A172 (cell line): ENCODE measurements around the gene P4HB. TPM values are rescaled to one million over a fixed set of nuclear protein-coding genes. Genes with fewer than 3 reads are reported as not detected.
"Not testable (repeated sequence)": the region's sequence is repeated elsewhere in the genome, so short reads cannot be mapped to it uniquely, and the experiment has no call there.

ENCODE experiments used
- DNase-seq: peaks from one replicate; pipeline ENCODE4 v3.0.0-alpha.2; 2015; ENCODE audit warnings: low spot score
- total RNA-seq: library from RNA; depleted of rRNA; stranded (reverse); fragments of >200 nt; shearing (Covaris generic); gene quantifications from 2 replicates; pipeline ENCODE4 v1.2.3, GENCODE V29; 2014

The P4HB gene
- total RNA-seq, 1 experiment from 2014 or later = 1,091 TPM

DNA sequence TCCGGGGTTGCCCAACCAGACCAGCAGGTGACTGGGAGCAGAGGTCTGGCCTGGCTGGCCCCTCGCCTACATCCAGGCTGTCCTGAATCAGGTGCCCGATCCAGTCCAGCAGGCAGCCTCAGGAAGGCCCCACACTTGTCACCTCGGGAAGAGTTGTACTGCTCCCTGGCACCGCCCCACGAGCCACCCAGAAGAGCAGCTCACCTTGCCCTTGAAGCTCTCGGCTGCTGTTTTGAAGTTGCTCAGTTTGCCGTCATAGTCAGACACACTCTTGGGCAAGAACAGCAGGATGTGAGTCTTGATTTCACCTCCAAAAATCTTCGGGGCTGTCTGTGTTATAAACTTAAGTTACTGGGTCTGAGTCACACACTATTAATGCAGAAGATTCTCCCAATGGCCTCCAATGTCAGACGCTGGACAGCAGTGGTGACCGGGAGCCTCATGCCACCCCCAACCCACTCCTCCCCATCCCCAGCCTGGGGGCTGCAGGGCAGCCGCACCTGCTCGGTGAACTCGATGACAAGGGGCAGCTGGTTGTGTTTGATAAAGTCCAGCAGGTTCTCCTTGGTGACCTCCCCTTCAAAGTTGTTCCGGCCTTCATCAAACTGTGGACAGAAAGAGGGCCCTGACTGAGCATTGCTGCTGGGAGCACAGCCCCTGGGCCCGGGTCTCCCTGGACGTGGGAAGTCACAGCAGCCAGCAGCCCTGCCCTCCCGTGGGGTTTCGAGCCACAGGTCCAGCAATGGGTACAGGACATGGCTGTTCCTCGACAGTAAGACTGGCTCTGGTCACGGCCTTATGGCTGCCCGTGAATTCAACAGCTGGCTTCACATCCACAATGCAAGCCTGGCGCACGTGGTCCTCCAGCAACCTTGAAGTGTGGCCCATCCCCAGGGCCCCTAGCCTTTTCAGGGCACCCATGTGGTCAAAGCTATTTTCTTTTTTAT, 13.3 kb downstream of the P4HB start:
- DNase-seq = no peak

- DNase-seq = no peak
Measured at GRCh38 chr17:81845881-81846742, 14.2 kb downstream of the P4HB start.

DNA sequence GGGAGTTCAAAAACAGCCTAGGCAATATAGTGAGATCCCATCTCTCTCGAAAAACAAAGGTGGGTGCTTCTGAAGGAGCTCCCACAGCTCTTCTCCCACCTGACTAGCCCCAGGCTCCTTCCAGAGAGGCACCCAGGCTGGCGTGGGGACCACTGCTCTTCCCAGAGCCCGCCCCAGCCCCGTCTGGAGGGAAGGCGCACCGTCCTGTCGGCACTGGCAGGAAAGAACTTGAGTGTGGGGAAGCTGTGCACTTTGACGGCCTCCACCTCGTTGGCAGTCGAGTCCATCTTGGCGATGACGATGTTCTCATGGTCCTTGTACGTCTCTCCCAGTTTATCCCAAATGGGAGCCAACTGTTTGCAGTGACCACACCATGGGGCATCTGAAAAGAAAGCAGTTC, 15.0 kb downstream of the P4HB start:
- no peak for DNase-seq

DNA sequence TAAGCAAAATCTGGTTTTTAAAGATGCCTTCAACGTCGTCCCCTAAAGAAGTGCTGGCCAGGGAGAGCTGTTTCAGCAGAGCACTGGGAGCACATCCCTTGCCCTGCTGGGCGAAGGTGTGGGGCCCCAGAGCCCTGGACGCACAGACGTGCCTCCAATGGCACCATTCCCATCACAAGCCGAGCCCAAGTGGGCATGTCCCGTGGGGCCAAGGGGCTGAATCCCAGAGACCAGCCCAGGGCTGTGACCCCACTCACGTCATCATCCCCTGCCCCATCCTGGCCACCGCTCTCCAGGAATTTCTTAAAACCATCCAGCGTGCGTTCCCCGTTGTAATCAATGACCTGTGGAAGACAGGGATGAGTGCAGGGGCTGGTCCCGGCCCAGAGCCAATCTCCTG, 15.4 kb downstream of the P4HB start:
- no peak for DNase-seq

DNA sequence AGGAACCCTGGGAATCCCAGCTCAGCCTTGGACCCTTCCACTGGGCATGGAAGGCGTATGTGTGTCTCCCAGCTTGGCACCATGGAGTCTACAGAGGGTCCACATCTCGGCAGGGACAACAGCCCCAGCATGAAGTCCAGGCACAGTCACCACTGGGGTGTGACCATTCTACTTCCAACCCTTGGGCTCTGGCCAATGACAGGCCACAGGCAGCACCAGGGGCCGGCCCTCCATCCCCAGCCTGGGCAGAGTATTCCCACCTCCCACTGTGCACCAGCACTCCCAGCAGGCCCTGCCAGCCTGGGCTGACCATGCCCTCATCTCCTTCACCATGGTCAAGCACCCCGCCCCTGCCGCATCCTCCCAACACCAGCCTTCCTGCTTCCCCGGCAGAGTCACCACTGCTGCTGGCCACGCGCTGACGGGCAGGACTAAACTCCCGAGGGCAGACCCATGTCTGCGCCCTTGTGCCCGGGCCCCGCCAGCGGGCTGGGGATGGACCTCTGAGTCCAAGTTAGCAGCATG, 15.9 kb downstream of the P4HB start:
- DNase-seq = peak; percentile 41

- no peak for DNase-seq
Measured at GRCh38 chr17:81843713-81844326, 16.5 kb downstream of the P4HB start.

DNA sequence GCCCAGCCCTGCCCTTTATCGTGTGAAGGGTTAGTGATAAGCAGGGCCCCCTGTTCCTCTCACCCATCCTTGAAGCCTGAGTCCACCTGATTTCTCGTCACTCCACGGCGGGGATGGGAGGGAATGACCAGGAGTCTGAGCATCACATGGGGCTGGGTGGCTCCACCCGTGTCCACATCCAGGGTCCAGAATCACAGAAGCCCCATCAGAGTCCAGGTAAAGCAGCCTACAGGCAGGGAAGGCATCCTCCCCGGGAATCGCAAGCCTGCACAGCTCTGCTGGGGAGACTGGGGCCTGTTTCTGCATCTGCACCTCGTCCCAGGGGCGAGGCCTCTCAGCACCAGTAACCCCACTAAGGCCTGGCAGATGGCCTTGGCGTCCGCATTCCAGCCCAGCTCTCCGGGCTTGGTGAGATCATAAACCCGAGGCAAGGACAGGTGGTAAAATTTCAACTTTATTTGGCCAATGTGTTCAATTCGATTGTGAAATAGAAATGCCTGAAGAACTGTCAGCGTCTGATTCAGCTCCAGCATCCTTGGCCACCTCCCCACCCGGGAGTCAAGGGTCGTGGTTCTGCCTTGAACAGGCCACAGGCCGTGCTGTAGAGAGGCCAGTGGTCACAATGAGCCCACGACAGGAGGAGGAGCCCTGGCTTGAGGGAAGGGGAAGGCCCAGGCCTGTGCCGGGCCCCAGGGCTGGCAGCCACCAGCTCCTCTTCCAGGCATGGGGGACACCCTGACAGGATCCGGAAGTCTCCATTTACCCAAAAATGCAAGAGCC, 17.4 kb downstream of the P4HB start:
- no peak for DNase-seq

DNA sequence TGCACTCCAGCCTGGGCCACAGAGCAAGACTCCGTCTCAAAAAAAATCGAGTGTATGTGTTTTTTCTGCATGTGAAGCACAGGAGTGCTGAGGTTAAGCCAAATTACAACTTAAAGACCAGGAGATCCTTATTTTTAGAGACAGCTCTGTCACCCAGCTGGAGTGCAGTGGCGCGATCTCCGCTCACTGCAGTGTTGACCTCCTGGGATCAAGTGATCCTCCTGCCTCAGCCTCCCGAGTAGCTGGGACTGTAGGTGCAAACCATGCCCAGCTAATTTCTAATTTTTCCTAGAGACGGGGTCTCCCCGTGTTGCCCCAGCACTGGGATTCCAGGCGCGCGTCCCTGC, 18.0 kb downstream of the P4HB start:
- DNase-seq = no peak

GRCh38 chr17:81841866-81842265, 18.5 kb downstream of the P4HB start:
- DNase-seq = no peak

GRCh38 chr17:81840826-81841778, 19.2 kb downstream of the P4HB start:
- peak; percentile 49 for DNase-seq

- not testable (repeated sequence) for DNase-seq
Measured at GRCh38 chr17:81840059-81840458, 20.3 kb downstream of the P4HB start.

DNA sequence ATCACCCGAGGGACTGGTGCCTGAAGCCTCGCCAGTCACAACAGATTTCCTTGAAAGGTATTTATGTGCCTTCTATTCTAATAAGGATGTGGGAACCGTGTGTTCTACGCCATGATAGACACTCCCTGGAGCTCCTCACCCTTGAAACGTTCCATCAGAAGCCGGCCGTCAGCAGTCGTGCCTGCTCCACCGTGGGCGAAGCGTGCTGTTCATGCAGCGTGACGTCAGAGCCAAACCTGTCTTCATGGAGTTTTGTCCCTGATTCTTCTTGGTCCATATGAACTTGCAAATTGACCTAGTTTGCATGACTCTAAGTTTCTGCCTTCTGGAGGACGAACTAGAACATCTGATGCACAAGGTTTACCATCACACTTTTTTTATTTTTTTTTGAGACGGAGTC, 21.0 kb downstream of the P4HB start:
- no peak for DNase-seq

GRCh38 chr17:81838753-81839255, 21.5 kb downstream of the P4HB start:
- DNase-seq = no peak

DNA sequence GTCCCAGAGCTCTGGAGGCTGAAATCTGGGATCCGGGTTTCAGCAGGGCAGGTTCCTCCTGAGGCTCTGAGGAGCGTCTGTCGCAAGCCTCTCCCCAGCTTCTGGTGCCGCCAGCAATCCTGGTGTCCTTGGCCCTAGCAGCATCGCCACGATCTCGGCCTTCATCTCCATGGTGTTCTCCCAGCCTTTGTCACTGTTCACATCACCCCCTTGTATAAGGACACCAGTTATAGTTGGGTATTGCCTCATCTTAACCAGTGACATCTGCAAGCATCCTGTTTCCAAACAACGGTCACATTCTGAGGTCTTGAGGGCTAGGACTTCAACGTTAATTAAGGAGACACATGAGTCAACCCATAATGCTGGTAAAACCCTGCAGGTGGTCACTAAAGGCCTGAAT, 22.7 kb downstream of the P4HB start:
- DNase-seq = peak; percentile 62

- DNase-seq = no peak
Measured at GRCh38 chr17:81834831-81835267, 25.5 kb downstream of the P4HB start, which contains the start of gene PPP1R27. Gene PPP1R27, minus strand, starts transcription at chr17:81835050. Its CDS starts 97 bp downstream, at chr17:81834953.

DNA sequence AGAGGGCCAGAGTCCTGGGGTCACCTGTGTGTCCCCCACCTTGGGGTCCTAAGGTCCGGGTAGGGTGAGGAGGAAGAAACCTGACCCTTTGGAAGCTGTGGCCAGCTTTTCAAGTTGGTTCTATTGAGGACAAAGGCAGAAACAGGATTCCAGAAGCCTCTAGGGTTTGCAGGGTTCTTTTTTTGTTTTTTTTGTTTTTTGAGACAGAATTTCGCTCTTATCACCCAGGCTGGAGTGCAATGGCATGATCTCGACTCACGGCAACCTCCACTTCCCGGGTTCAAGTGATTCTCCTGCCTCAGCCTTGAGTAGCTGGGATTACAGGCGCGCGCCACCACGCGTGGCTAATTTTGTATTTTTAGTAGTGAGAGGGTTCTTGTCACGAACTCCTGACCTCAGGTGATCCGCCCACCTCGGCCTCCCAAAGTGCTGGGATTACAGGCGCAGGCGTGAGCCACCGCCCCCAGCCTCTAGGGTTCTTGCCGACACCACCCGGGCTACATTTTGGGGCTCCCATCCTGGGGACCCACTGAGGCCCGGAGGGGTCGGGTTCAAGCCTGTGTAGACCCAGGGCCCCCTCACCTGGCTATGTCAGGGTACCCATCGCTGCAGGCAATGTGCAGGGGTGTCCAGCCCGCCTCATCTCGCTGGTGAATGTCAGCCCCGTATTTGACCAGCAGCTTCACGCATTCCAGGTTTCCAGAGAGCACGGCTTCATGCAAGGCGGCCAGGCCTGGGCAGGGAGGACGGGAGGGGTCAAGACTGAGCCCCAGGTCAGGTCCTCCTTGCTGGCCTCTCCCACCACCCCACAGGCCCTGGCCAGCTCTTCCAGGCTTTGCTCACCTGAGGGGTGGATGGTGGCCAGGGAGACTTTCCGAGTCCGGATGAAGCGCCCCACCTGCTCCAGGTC, 26.2 kb downstream of the P4HB start:
- no peak for DNase-seq

DNA sequence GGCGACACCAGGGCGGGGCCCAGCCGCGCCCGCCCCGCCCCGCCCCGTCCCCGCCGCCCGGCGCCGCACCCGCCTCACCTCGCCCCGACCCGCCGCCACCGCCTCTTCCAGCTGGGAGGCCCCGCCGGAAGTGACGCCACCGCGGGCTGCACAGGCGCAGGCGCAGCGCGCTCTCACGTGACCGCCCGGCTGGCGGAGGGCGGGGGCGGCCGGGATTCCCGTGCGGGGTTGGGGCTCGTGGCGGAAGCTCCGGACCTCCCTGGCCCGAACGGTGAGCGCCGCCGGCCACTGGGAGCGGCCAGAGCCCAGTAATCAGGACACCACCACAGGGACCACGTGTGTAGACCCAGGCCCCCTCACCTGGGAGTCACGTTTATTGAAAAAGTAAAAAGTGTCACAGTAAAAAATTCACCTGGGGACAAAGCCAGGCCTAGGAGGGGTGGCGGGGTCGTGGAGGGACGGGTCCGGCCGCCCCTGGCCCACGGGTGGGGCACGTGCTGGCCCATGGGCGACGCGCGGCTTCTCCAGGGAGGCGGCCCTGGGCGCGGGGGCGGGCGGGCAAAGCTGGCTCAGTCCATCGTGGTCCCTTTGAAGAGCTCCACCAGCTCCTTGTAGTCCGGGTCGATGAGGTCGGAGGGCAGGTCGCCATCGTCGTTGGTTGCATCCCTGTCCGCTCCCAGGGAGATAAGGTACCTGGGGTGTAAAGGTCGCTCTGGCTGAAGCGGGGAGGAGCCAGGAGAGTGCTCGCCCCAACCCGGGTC, 27.0 kb downstream of the P4HB start, which contains the start of gene MCRIP1:
Gene MCRIP1, minus strand, starts transcription at position 132 of the 761 bp plus-strand sequence. CDS start 8,785 bp downstream, outside the sequence.
- DNase-seq = peak; percentile 85
